ENCODE measurements around the gene NEGR1.
"Not testable (repeated sequence)": the region's sequence is repeated elsewhere in the genome, so short reads cannot be mapped to it uniquely, and the experiment has no call there.

The NEGR1 gene

DNA sequence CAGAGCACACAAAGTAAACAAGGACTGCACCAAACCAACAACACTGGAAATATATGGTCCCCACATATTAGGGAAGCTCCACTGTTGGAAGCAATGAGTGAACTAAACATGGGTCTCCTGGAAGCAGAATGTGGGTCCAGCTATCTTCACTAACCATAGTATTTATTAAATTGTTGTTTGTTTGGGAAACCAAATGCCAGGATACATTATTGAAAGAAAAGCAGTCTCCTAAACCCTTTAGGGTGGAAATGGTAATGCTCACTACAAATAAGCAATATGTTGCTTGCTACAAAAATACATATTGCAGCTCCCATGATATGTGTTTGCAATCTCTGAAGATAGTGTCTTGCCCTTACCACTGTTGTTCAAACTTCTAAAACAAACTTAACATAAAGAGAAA lies 2.2 kb downstream of the NEGR1 start:
- no peaks in the 10 kb centered on the region for H3K9me3 Mint-ChIP-seq
- no peaks in the 10 kb centered on the region for H3K36me3 Mint-ChIP-seq (ENCODE audit: low read depth)
- no peak overlapping the region for H3K27ac Mint-ChIP-seq
- H3K27me3 Mint-ChIP-seq = peaks cover 25% of the 10 kb centered on the region
- no peak overlapping the region for H3K4me3 Mint-ChIP-seq
- peaks cover 22% of the 10 kb centered on the region for H3K4me1 Mint-ChIP-seq (ENCODE audit: low read depth)

DNA sequence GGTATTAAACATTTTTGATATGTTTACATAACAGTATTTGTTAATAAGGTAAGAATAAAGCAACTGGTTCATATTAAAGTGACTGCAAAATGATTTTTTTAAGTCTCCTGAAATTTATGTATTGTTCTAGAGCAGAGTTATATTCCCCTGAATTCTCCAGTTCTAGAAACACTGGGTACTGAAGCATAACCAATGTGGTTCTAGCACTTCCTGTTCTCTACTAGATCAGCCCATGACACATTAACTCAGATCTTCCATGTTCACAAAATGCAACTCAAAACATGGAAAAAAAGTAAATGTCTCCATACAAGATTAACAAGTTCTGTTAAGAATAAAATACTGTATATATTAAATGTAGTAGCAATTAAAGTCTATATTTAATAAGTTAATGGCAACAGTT lies 3.9 kb downstream of the NEGR1 start:
- peaks cover 25% of the 10 kb centered on the region for H3K27me3 Mint-ChIP-seq
- H3K4me3 Mint-ChIP-seq = no peak overlapping the region
- no peak overlapping the region for H3K27ac Mint-ChIP-seq
- no peaks in the 10 kb centered on the region for H3K9me3 Mint-ChIP-seq
- H3K36me3 Mint-ChIP-seq (ENCODE audit: low read depth) = no peaks in the 10 kb centered on the region
- H3K4me1 Mint-ChIP-seq (ENCODE audit: low read depth) = peaks cover 22% of the 10 kb centered on the region

DNA sequence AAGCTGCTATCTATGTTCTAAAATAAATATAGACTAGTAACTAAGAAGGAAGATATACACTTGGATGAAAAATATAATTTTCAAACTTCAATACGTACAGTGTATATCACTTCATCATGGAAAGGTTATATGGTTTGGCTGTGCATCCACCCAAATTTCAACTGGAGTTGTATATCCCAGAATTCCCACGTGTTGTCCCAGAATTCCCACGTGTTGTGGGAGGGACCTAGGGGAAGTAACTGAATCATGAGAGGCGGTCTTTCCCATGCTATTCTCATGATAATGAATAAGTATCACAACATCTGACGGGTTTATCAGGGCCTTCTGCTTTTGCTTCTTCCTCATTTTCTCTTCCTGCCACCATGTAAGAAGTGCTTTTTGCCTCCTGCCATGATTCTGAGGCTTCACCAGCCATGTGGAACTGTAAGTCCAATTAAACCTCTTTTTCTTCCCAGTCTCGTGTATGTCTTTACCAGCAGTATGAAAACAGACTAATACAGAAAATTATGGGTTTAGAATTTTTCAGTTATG lies 10.7 kb downstream of the NEGR1 start:
- Mint-ChIP-seq H3K27ac (no peak overlapping the region), H3K36me3 (ENCODE audit: low read depth) (no peaks in the 10 kb centered on the region), H3K9me3 (no peaks in the 10 kb centered on the region), H3K4me3 (no peak overlapping the region), H3K27me3 (peaks cover 3% of the 10 kb centered on the region), H3K4me1 (ENCODE audit: low read depth) (no peaks in the 10 kb centered on the region)

DNA sequence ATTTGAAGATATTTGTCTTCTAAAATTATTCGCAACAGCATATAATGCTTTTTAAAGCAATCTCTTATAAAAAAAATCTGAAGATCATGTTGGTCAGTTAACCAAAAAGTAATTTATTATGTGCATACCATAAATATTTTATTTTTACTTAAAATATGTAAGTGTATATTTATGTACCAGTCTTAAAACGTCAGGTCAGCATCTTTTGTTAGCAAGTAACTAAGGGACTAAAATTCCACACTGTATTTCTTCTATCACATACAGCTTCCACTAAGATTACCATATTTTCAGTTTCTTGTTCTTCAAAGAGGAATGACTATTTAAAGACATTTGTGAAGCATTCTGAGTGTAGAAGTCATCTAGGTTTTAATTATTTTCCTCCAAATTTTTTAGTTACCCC lies 19.6 kb downstream of the NEGR1 start:
- no peaks in the 10 kb centered on the region for H3K4me1 Mint-ChIP-seq (ENCODE audit: low read depth)
- no peak overlapping the region for H3K27ac Mint-ChIP-seq
- no peak overlapping the region for H3K4me3 Mint-ChIP-seq
- H3K27me3 Mint-ChIP-seq = no peaks in the 10 kb centered on the region
- no peaks in the 10 kb centered on the region for H3K9me3 Mint-ChIP-seq
- H3K36me3 Mint-ChIP-seq (ENCODE audit: low read depth) = no peaks in the 10 kb centered on the region

DNA sequence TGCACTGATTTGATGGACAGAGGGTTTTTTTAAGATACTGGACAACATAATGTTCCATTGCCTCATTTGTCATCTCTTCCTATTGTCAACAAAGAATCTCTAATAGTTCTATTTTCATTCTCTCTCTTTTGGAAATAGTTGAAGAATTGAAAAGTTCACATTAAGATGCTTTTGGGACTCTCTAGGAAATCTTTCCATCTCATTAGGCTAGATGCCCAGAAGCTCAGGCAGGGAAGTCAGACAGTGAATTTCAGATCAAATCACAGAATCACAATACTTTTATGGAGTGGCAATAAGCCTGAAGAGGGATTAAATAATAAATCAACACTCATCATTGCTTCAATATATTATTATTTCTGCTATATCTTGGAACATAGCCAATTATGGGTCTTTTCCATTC lies 29.2 kb downstream of the NEGR1 start:
- H3K9me3 Mint-ChIP-seq = peaks cover 8% of the 10 kb centered on the region
- no peaks in the 10 kb centered on the region for H3K27me3 Mint-ChIP-seq
- no peak overlapping the region for H3K27ac Mint-ChIP-seq

DNA sequence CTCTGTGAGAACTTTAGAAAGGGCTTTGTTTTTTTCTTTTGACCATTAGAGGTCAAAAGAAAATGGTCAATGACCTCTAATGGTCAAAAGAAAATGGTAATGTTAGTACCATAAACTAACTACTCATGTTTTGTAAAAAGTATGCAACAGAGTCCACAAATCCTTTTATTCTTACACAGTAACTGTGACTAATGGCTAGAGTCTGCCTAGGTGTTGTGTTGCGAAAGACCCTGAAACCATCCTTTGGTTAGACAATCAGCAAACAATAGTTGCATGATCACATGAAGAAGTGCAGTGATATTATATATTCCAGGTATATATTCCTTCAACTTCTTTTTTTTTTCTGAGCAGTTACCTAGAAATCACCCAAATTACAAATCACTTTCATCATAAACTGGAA lies 40.9 kb downstream of the NEGR1 start:
- H3K4me3 Mint-ChIP-seq = no peak overlapping the region
- H3K4me1 Mint-ChIP-seq (ENCODE audit: low read depth) = no peaks in the 10 kb centered on the region
- H3K27ac Mint-ChIP-seq = no peak overlapping the region
- H3K9me3 Mint-ChIP-seq = peaks cover 4% of the 10 kb centered on the region
- no peaks in the 10 kb centered on the region for H3K36me3 Mint-ChIP-seq (ENCODE audit: low read depth)
- H3K27me3 Mint-ChIP-seq = no peaks in the 10 kb centered on the region

More for the DNA sequence above, 29.2 kb downstream of the NEGR1 start:
- H3K36me3 Mint-ChIP-seq (ENCODE audit: low read depth) = no peaks in the 10 kb centered on the region
- no peaks in the 10 kb centered on the region for H3K4me1 Mint-ChIP-seq (ENCODE audit: low read depth)
- H3K4me3 Mint-ChIP-seq = no peak overlapping the region

DNA sequence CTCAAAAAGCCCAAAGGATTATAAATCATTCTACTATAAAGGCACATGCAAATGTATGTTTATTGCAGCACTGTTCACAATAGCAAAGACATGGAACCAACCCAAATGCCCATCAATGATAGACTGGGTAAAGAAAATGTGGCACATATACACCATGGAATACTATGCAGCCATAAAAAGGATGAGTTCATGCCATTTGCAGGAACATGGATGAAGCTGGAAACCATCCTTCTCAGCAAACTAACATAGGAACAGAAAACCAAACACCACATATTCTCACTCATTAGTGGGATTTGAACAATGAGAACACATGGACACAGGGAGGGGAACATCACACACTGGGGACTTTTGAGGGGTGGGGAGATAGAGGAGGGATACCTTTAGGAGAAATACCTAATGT lies 46.4 kb downstream of the NEGR1 start:
- not testable (repeated sequence) for H3K9me3 Mint-ChIP-seq; H3K36me3 Mint-ChIP-seq (ENCODE audit: low read depth); H3K27ac Mint-ChIP-seq; H3K27me3 Mint-ChIP-seq; H3K4me1 Mint-ChIP-seq (ENCODE audit: low read depth); H3K4me3 Mint-ChIP-seq

DNA sequence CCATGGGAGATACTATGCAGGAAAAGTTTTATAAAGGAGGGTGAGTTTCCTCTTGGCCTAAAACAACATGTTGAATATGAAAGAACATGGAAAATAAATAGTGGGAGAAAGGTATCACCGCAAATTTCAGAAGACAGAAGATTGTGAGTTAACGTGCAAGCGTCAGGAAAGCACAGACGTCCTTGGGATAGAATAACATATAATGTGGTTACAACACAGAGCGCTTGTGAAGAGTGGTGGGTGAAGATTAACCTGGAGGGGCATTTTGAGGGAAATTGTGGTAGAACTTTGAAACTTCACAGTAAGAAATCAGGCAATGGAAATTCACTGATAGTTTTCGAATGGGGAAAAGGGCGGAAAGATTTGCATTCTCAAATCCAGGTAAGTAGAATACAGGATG lies 47.3 kb downstream of the NEGR1 start:
- H3K4me3 Mint-ChIP-seq = no peak overlapping the region
- no peaks in the 10 kb centered on the region for H3K4me1 Mint-ChIP-seq (ENCODE audit: low read depth)
- no peaks in the 10 kb centered on the region for H3K27me3 Mint-ChIP-seq
- H3K9me3 Mint-ChIP-seq = peaks cover 8% of the 10 kb centered on the region
- no peak overlapping the region for H3K27ac Mint-ChIP-seq
- no peaks in the 10 kb centered on the region for H3K36me3 Mint-ChIP-seq (ENCODE audit: low read depth)

DNA sequence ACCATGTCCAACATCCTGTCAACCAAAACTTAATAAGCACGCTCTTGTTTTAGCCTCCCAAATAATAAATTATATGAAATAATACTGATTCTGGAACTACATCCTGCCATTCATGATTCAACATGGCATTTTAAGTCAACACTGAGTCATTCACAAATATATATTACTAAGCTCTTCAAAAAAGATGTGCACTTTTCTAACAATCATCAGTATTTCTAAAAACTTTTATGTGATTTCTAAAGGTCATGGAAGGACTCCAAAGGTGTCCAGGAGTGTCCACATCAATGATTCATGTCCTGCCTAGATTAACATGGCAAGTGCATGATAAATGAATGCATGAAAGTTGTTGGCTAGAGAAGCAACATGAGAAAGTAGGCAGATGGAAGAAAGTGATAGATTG lies 51.6 kb downstream of the NEGR1 start:
- Mint-ChIP-seq H3K4me1 (ENCODE audit: low read depth) (no peaks in the 10 kb centered on the region), H3K27me3 (no peaks in the 10 kb centered on the region), H3K9me3 (peaks cover 4% of the 10 kb centered on the region), H3K36me3 (ENCODE audit: low read depth) (no peaks in the 10 kb centered on the region), H3K4me3 (no peak overlapping the region), H3K27ac (no peak overlapping the region)

DNA sequence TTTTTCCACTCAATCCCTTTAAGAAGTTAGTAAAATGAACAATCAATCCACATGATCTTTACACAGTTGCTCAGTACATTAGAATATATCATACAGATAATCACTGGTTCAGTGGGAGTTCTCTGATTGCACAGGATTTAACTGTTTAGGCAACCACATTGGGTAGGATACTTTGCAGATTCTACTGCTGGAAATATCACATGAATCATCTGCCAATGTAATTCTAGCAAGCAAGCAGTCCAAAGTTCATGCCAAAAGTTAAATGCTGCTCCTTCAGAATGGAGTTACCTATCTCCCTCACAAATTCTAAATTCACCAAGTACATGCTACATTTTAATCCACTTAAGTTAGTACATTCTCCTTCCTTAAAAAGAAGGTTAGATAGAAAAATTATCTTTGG lies 52.4 kb downstream of the NEGR1 start:
- H3K4me1 Mint-ChIP-seq (ENCODE audit: low read depth) = no peaks in the 10 kb centered on the region
- H3K9me3 Mint-ChIP-seq = peaks cover 4% of the 10 kb centered on the region
- no peaks in the 10 kb centered on the region for H3K27me3 Mint-ChIP-seq
- H3K36me3 Mint-ChIP-seq (ENCODE audit: low read depth) = no peaks in the 10 kb centered on the region
- H3K27ac Mint-ChIP-seq = no peak overlapping the region
- H3K4me3 Mint-ChIP-seq = no peak overlapping the region

DNA sequence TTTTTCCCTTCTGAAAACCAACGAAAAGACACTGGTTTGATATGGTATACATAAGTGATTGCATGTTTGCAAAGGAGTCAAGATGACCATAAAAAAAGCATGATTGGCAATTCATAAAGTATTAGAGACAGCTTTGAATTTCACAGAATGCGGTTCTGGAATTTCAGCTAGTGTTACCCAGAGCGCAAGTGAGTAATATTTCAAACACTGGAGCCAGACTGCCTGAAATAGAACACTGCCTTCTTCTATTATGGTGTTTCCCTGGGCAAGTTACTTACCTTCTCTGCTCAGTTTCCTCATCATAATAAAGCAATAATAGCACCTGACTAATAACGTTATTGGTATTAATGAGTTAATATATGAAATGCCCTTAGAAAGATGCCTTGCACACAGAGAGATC lies 54.7 kb downstream of the NEGR1 start:
- Mint-ChIP-seq H3K4me3 (no peak overlapping the region), H3K36me3 (ENCODE audit: low read depth) (no peaks in the 10 kb centered on the region), H3K4me1 (ENCODE audit: low read depth) (no peaks in the 10 kb centered on the region), H3K9me3 (no peaks in the 10 kb centered on the region), H3K27ac (no peak overlapping the region), H3K27me3 (no peaks in the 10 kb centered on the region)

DNA sequence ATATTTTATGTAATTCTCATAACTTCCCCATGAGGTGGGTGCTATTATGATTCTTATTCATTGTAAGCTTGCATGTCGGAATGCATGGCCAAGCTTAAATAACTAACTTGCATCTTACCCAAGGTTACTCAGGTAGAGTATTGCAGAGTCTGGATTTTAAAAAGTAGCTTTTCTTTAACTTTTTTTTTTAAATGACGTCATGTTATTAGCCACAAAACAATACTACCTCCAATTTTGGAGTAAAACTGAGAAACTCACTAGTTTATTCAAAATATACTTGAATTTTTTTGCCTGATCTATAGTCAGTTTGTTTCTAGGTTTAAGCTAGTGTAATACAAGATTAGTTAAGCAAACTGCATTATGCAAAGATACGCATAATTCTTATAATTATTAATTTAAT lies 57.8 kb downstream of the NEGR1 start:
- Mint-ChIP-seq H3K4me1 (ENCODE audit: low read depth) (no peaks in the 10 kb centered on the region), H3K9me3 (no peaks in the 10 kb centered on the region), H3K27me3 (no peaks in the 10 kb centered on the region), H3K27ac (no peak overlapping the region), H3K36me3 (ENCODE audit: low read depth) (no peaks in the 10 kb centered on the region), H3K4me3 (no peak overlapping the region)

DNA sequence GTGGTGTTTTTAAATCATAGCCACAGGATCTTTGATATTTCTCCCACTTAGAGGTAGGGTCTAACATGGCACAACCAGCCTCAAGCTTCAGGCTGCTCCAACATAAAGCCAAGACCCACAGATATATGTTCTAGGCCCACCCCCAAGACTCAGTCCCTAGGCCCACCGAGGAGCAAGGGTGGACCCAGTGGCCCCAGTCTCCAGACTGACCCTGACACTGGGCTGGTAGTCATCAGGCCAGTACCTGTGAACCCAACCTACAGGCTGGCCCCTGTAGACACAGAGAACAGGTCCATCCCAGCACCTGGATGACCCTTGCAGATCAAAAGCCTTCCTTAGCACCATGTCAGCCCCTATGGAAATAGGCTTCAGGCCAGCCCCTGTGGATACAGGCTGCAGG lies 60.5 kb downstream of the NEGR1 start:
- Mint-ChIP-seq H3K4me1 (ENCODE audit: low read depth) (no peaks in the 10 kb centered on the region), H3K9me3 (no peaks in the 10 kb centered on the region), H3K27me3 (no peaks in the 10 kb centered on the region), H3K27ac (no peak overlapping the region), H3K4me3 (no peak overlapping the region), H3K36me3 (ENCODE audit: low read depth) (no peaks in the 10 kb centered on the region)

DNA sequence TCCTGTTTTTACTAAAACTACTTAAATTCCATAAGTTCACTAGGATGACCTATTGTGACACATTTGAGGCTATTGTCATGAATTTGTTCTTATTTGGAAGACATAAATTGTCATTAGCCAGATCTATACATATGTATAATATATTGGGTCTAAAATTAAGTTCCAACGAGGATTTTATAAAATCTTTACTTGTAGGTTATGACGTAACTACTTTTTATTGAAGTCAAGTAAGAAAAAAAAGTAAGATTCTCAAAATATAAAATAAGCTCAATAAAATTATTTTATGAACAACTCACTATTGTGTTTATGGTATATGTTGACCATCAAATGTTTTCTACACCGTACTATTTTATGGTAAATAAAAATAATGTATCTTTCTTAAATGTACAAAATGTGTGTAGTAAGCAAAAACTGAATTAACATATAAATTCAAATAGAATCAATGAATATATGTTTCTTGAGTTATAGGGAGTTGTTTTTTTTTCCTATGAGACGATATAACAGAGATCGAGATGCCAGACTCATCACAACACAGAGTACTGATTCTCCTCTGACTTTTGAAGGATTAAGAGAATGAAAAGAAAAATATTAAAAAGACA lies 64.1 kb downstream of the NEGR1 start:
- Mint-ChIP-seq H3K36me3 (ENCODE audit: low read depth) (no peaks in the 10 kb centered on the region), H3K4me3 (no peak overlapping the region), H3K27me3 (no peaks in the 10 kb centered on the region), H3K27ac (no peak overlapping the region), H3K4me1 (ENCODE audit: low read depth) (no peaks in the 10 kb centered on the region), H3K9me3 (no peaks in the 10 kb centered on the region)

DNA sequence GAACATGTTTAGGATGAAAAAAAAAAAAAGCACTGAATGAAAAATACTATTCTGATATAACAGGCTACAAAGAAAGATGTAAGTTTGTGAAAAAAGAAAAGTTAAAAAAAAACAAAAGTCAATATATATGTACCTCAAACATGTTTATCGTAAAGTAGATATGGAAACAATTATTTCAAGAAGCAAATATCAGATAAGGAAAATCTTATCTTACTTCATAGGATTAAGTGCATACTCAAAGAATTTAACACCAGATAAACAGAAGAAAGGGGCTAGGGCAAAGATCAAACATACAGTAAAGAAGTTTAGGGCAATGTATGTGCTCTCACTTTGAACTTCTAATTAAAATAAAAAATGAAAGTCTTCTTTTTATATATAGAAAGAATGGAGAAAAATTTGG lies 75.3 kb downstream of the NEGR1 start:
- Mint-ChIP-seq H3K4me1 (ENCODE audit: low read depth) (no peaks in the 10 kb centered on the region), H3K36me3 (ENCODE audit: low read depth) (no peaks in the 10 kb centered on the region), H3K27ac (no peak overlapping the region), H3K4me3 (no peak overlapping the region), H3K9me3 (no peaks in the 10 kb centered on the region), H3K27me3 (no peaks in the 10 kb centered on the region)

DNA sequence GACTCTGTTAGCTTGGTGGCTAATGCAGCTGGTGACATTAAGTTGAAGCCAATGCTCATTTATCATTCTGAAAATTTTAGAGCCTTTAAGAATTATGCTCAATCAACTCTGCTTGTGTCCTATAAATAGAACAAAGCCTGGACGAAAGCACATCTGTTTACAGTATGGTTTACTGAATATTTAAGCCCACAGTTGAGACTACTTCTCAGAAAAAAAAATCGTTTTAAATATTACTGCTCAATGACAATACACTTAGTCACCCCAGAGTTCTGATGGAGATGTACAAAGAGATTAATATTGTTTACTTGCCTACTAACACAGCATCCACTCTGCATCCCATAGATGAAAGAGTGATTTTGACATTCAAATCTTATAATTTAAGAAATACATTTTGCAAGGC lies 79.6 kb downstream of the NEGR1 start:
- Mint-ChIP-seq H3K36me3 (ENCODE audit: low read depth) (no peaks in the 10 kb centered on the region), H3K9me3 (no peaks in the 10 kb centered on the region), H3K27me3 (no peaks in the 10 kb centered on the region), H3K27ac (no peak overlapping the region), H3K4me3 (no peak overlapping the region), H3K4me1 (ENCODE audit: low read depth) (no peaks in the 10 kb centered on the region)
